ENCODE data around the gene SIX5. TPM values are rescaled to one million over a fixed set of nuclear protein-coding genes. Genes with fewer than 3 reads are reported as not detected.

The SIX5 gene
- total RNA-seq, 1 donor from 2014 or later = 34.2 TPM

DNA sequence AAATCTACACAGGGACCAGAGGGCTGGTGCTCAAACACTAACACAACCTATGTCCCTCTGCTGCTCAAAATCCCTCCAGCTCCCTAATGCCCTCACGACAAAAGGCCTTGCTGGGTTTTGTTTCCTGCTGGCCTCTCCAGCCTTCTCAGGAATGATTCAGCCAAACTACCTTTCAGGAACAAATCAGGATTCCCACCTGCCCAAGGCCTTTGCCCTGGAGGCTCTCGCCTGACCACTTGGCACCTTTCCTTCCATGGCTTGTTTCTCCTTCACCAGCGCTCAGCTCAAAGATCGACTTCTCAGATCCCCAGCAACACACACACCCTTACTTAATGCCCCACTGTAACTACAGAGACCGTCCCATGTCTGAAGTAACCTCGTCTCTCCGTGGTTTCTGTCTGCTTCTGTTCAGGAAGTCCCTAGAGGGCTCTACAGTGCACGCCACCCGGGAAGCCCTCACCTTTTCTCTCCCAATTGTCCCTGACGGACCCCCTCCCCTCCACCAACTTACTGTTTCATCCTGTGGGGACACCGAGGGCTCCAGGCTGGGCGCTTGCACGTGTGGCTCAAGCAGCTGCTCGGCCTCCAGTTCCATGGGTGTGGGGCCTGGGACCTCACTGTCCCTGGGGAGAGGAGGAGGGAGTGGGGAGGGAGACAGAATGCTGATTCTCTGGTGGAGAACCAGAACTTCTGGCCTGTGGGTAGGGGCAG is 3.2 kb upstream of the SIX5 start:
- TF ChIP-seq CTCF (IDR thresholded peaks at IDR 0.05) = no peak
- no peak overlapping the region for H3K4me3 Mint-ChIP-seq (ENCODE audit: unreplicated experiment)
- peaks cover 18% of the 10 kb centered on the region for H3K36me3 Mint-ChIP-seq (ENCODE audit: unreplicated experiment)
- H3K27ac Mint-ChIP-seq (ENCODE audit: unreplicated experiment) = peak overlapping the region; percentile 41
- DNase-seq (ENCODE audit: extremely low spot score, unreplicated experiment) = no peak
- H3K27me3 Mint-ChIP-seq (ENCODE audit: unreplicated experiment) = no peaks in the 10 kb centered on the region
- no peaks in the 10 kb centered on the region for H3K9me3 Mint-ChIP-seq (ENCODE audit: unreplicated experiment)
- H3K4me1 Mint-ChIP-seq (ENCODE audit: unreplicated experiment) = peaks cover 13% of the 10 kb centered on the region

DNA sequence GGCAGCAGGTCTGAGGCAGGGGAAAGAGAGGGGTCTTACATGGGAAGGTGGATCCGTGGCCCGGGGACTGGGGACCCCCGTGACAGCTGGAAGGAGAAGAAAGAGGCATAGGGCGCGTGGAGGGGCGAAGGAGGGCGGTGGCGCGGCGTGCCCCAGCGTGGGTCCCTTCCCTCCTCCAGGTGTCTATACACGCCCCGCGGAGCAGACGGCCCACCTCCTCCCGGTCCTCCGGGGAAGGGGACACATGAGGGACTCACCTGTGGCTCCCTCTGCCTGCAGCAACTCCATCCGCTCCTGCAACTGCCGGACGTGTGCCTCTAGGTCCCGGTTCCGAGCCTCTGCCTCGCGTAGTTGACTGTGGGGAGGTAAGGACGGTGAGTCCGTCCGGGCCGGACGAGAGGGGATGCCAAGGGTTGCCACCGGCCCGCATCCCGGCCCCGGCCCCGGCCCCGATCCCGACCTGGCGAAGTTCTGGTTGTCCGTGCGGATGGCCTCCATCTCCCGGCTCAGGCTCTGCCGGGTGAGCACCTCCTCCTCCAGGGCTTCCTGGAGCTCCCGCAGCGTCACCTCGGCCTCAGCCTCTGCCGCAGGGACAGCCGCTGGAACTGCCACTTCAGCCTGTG is 2.4 kb upstream of the SIX5 start:
- H3K27ac Mint-ChIP-seq (ENCODE audit: unreplicated experiment) = peak overlapping the region; percentile 93
- H3K9me3 Mint-ChIP-seq (ENCODE audit: unreplicated experiment) = no peaks in the 10 kb centered on the region

GRCh38 chr19:45770192-45771101 is 1.4 kb upstream of the SIX5 start:
- peak; percentile 99 for DNase-seq (ENCODE audit: extremely low spot score, unreplicated experiment)
- H3K4me3 Mint-ChIP-seq (ENCODE audit: unreplicated experiment) = peak overlapping the region; percentile 94
- TF ChIP-seq CTCF (IDR thresholded peaks at IDR 0.05) = peak; percentile 97
- peak overlapping the region; percentile 98 for H3K27ac Mint-ChIP-seq (ENCODE audit: unreplicated experiment)
- no peaks in the 10 kb centered on the region for H3K9me3 Mint-ChIP-seq (ENCODE audit: unreplicated experiment)
- H3K36me3 Mint-ChIP-seq (ENCODE audit: unreplicated experiment) = peaks cover 14% of the 10 kb centered on the region
- H3K27me3 Mint-ChIP-seq (ENCODE audit: unreplicated experiment) = no peaks in the 10 kb centered on the region
- H3K4me1 Mint-ChIP-seq (ENCODE audit: unreplicated experiment) = peaks cover 20% of the 10 kb centered on the region

More for the DNA sequence above, 2.4 kb upstream of the SIX5 start:
- no peak for DNase-seq (ENCODE audit: extremely low spot score, unreplicated experiment)
- H3K36me3 Mint-ChIP-seq (ENCODE audit: unreplicated experiment) = peaks cover 14% of the 10 kb centered on the region
- H3K4me1 Mint-ChIP-seq (ENCODE audit: unreplicated experiment) = peaks cover 16% of the 10 kb centered on the region
- peak overlapping the region; percentile 44 for H3K4me3 Mint-ChIP-seq (ENCODE audit: unreplicated experiment)
- H3K27me3 Mint-ChIP-seq (ENCODE audit: unreplicated experiment) = no peaks in the 10 kb centered on the region
- TF ChIP-seq CTCF (IDR thresholded peaks at IDR 0.05) = no peak

DNA sequence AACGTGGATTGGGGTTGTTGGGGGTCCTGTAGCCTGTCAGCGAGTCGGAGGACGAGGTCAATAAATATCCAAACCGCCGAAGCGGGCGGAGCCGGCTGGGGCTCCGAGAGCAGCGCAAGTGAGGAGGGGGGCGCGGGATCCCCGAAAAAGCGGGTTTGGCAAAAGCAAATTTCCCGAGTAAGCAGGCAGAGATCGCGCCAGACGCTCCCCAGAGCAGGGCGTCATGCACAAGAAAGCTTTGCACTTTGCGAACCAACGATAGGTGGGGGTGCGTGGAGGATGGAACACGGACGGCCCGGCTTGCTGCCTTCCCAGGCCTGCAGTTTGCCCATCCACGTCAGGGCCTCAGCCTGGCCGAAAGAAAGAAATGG is 754 bp upstream of the SIX5 start:
- Mint-ChIP-seq H3K27ac (ENCODE audit: unreplicated experiment) (peak overlapping the region; percentile 98), H3K4me3 (ENCODE audit: unreplicated experiment) (peak overlapping the region; percentile 94), H3K27me3 (ENCODE audit: unreplicated experiment) (no peaks in the 10 kb centered on the region), H3K36me3 (ENCODE audit: unreplicated experiment) (peaks cover 14% of the 10 kb centered on the region), H3K9me3 (ENCODE audit: unreplicated experiment) (no peaks in the 10 kb centered on the region), H3K4me1 (ENCODE audit: unreplicated experiment) (peaks cover 27% of the 10 kb centered on the region)
- no peak for TF ChIP-seq CTCF (IDR thresholded peaks at IDR 0.05)
- no peak for DNase-seq (ENCODE audit: extremely low spot score, unreplicated experiment)

DNA sequence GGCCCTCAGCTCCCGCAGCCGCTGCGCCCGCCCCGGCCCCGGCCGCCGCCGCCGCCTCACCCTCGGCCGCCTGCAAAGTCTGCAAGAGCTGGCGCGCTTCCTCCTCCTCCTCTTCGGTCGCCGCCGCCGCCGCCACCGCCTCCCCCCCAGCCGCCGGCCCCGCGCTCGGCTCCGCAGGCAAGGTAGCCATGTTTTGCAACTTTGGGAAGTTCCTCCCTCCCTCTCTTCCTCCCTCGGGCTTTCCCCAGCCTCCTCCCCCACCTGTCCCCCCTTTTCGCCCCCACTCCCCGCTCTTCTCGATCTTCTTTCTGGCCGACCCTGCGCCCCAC is 433 bp downstream of the SIX5 start:
- H3K4me1 Mint-ChIP-seq (ENCODE audit: unreplicated experiment) = peaks cover 32% of the 10 kb centered on the region
- TF ChIP-seq CTCF (IDR thresholded peaks at IDR 0.05) = no peak
- H3K4me3 Mint-ChIP-seq (ENCODE audit: unreplicated experiment) = peak overlapping the region; percentile 94
- peak overlapping the region; percentile 99 for H3K27ac Mint-ChIP-seq (ENCODE audit: unreplicated experiment)
- DNase-seq (ENCODE audit: extremely low spot score, unreplicated experiment) = no peak
- no peaks in the 10 kb centered on the region for H3K9me3 Mint-ChIP-seq (ENCODE audit: unreplicated experiment)
- no peaks in the 10 kb centered on the region for H3K27me3 Mint-ChIP-seq (ENCODE audit: unreplicated experiment)
- H3K36me3 Mint-ChIP-seq (ENCODE audit: unreplicated experiment) = peaks cover 11% of the 10 kb centered on the region

Measured in osteocyte (in vitro differentiated cells).